A549 (cell line): ENCODE measurements around the gene SLC25A19. TPM values are rescaled to one million over a fixed set of nuclear protein-coding genes. Genes with fewer than 3 reads are reported as not detected.

Experiments used
- ATAC-seq, 2 experiments: fragments of 200-7000 bp in 1 of 2; fragments of >200 bp in 1 of 2; cut with Nextera tagmentation in 1 of 2; cut with Tn5 transposase in 1 of 2; 3 replicates each; pipeline versions ENCODE4 v1.8.0 to v1.9.1; 2018 to 2020; ENCODE audit warnings: mild to moderate bottlenecking in 1 of 2, moderate library complexity in 1 of 2
- CTCF ChIA-PET: fragments of 300-600 bp; sonication (Branson Sonifier 250); formaldehyde crosslinking; extraction: SDS; loops from one replicate; lab custom pipeline; 2021; ENCODE audit warnings: antibody characterized with exemption, inconsistent platforms; lab: Yijun Ruan, JAX
- POLR2A ChIA-PET: fragments of 350-600 bp; formaldehyde crosslinking; extraction: SDS; loops from one replicate; lab custom pipeline; 2021; ENCODE audit warnings: antibody characterized with exemption, inconsistent platforms; lab: Yijun Ruan, JAX
- DNase-seq, 2 experiments: peaks; one replicate each; pipeline versions ENCODE4 v3.0.0 to v3.0.0-alpha.2; 2011 to 2016; ENCODE audit warnings: low read depth in 1 of 2, low spot score in 1 of 2
- FAIRE-seq: peaks from 2 replicates; lab custom pipeline; 2011; peaks lifted over from hg19 to GRCh38; lab: Jason Lieb, UNC
- H3K27ac ChIP-seq, 2 experiments: fragments of >200 bp; sonication (Bioruptor Twin); formaldehyde crosslinking; 3 replicates each; pipeline ENCODE4 v1.5.1; 2016 to 2017
- H3K4me1 ChIP-seq: fragments of >200 bp; sonication (Bioruptor Twin); formaldehyde crosslinking; 3 replicates; pipeline ENCODE4 v1.6.1; 2016
- H3K4me2 ChIP-seq: fragments of >200 bp; sonication (Bioruptor Twin); formaldehyde crosslinking; 3 replicates; pipeline ENCODE4 v1.6.1; 2016
- H3K4me3 ChIP-seq: fragments of >200 bp; sonication (Bioruptor Twin); formaldehyde crosslinking; 3 replicates; pipeline ENCODE4 v1.5.1; 2016
- H3K9me3 ChIP-seq: fragments of >200 bp; sonication (Bioruptor Twin); formaldehyde crosslinking; 3 replicates; pipeline ENCODE4 v1.6.1; 2016
- CBX8 ChIP-seq: fragments of 200-600 bp; sonication (generic); IDR thresholded peaks from 2 replicates; pipeline ENCODE4 v1.6.1; 2016
- CEBPB ChIP-seq, 2 experiments: fragments of >200 bp in 1 of 2; sonication (Bioruptor Twin) in 1 of 2; formaldehyde crosslinking in 1 of 2; IDR thresholded peaks; 2 replicates each; pipeline ENCODE4 v1.6.1; 2012 to 2016
- ESRRA ChIP-seq: fragments of 150-350 bp; IDR thresholded peaks from 2 replicates; pipeline ENCODE4 v1.6.1; 2014; ENCODE audit warnings: mild to moderate bottlenecking, low read length, borderline replicate concordance
- GATA3 ChIP-seq: IDR thresholded peaks from 2 replicates; pipeline ENCODE4 v1.6.1; 2012; ENCODE audit warnings: borderline replicate concordance
- HDAC2 ChIP-seq: fragments of 200-600 bp; sonication (generic); IDR thresholded peaks from 2 replicates; pipeline ENCODE4 v1.6.1; 2016
- HOXA7 ChIP-seq: fragments of 250-450 bp; sonication (Bioruptor Pico); IDR thresholded peaks from 2 replicates; pipeline ENCODE4 v1.5.0; 2020; ENCODE audit warnings: mild to moderate bottlenecking, moderate library complexity
- HOXB13 ChIP-seq: fragments of 250-450 bp; sonication (Bioruptor Pico); IDR thresholded peaks from 2 replicates; pipeline ENCODE4 v1.5.0; 2020; ENCODE audit warnings: low read depth, mild to moderate bottlenecking, moderate library complexity
- HOXB5 ChIP-seq: fragments of 250-450 bp; sonication (Bioruptor Pico); IDR thresholded peaks from 2 replicates; pipeline ENCODE4 v1.5.0; 2020; ENCODE audit warnings: mild to moderate bottlenecking, moderate library complexity
- JUN ChIP-seq, 2 experiments: fragments of >200 bp; sonication (Bioruptor Twin); formaldehyde crosslinking; IDR thresholded peaks; 2 replicates in 1 of 2; 3 replicates in 1 of 2; pipeline ENCODE4 v1.6.1; 2016 to 2017
- KDM1A ChIP-seq: fragments of 200-600 bp; sonication (generic); IDR thresholded peaks from 2 replicates; pipeline ENCODE4 v1.6.1; 2016; ENCODE audit warnings: low read depth, mild to moderate bottlenecking
- KDM5A ChIP-seq: fragments of 200-600 bp; sonication (generic); IDR thresholded peaks from 2 replicates; pipeline ENCODE4 v1.6.1; 2016; ENCODE audit warnings: antibody characterized with exemption, mild to moderate bottlenecking
- MAZ ChIP-seq: fragments of 150-350 bp; IDR thresholded peaks from 2 replicates; pipeline ENCODE4 v1.6.1; 2014; ENCODE audit warnings: antibody characterized with exemption, low read depth, low read length, borderline replicate concordance
- NFE2L2 ChIP-seq: fragments of 150-350 bp; conservative IDR thresholded peaks from 2 replicates; pipeline ENCODE4 v1.6.1; 2014; ENCODE audit warnings: low read length
- NR3C1 ChIP-seq: fragments of >200 bp; sonication (Bioruptor Twin); formaldehyde crosslinking; IDR thresholded peaks from 3 replicates; pipeline ENCODE4 v1.6.1; 2017
- RARB ChIP-seq: fragments of 250-450 bp; sonication (Bioruptor Pico); IDR thresholded peaks from 2 replicates; pipeline ENCODE4 v1.8.0; 2021; ENCODE audit warnings: mild to moderate bottlenecking, moderate library complexity
- RFX5 ChIP-seq: fragments of 450-650 bp; IDR thresholded peaks from 2 replicates; pipeline ENCODE4 v1.7.1; 2014; ENCODE audit warnings: antibody characterized with exemption, mild to moderate bottlenecking, moderate library complexity
- RNF2 ChIP-seq: fragments of 200-600 bp; sonication (generic); IDR thresholded peaks from 2 replicates; pipeline ENCODE4 v1.6.1; 2016; ENCODE audit warnings: low read depth, mild to moderate bottlenecking, antibody characterized with exemption, moderate library complexity, borderline replicate concordance
- SMC3 ChIP-seq: fragments of >200 bp; sonication (Bioruptor Twin); formaldehyde crosslinking; IDR thresholded peaks from 3 replicates; pipeline ENCODE4 v1.6.1; 2018; ENCODE audit warnings: inconsistent platforms
- SREBF2 ChIP-seq: fragments of 450-650 bp; IDR thresholded peaks from 2 replicates; pipeline ENCODE4 v1.6.1; 2014; ENCODE audit warnings: mild to moderate bottlenecking, moderate library complexity
- TFCP2L1 ChIP-seq: fragments of 250-450 bp; sonication (Bioruptor Pico); IDR thresholded peaks from 2 replicates; pipeline ENCODE4 v1.5.0; 2021; ENCODE audit warnings: mild to moderate bottlenecking
- TP53 ChIP-seq: fragments of 250-450 bp; sonication (Bioruptor Pico); IDR thresholded peaks from 2 replicates; pipeline ENCODE4 v1.5.0; 2021; ENCODE audit warnings: mild to moderate bottlenecking, moderate library complexity
- ZFP36 ChIP-seq: fragments of 450-650 bp; IDR thresholded peaks from 2 replicates; pipeline ENCODE4 v1.6.1; 2014; ENCODE audit warnings: borderline replicate concordance; ENCODE audit not compliant: partially characterized antibody
- ZSCAN20 ChIP-seq: fragments of 250-450 bp; sonication (Bioruptor Pico); IDR thresholded peaks from 2 replicates; pipeline ENCODE4 v1.8.0; 2022; ENCODE audit warnings: mild to moderate bottlenecking, moderate library complexity
- WGBS: methylation state at CpG from one replicate; pipeline ENCODE4 v1.1.6; 2017; ENCODE audit errors: missing lambda C conversion rate; 5-methylcytosine and 5-hydroxymethylcytosine counted together
- polyA plus RNA-seq, 4 experiments: library from polyadenylated mRNA; depleted of rRNA in 3 of 4; stranded (reverse); fragments of >200 nt; fragmentation: RNase III in 1 of 4; extraction: RNeasy Plus Mini Kit Qiagen cat#74134 plus additional on column Dnase treatment in 1 of 4; gene quantifications; 2 replicates in 3 of 4; 3 replicates in 1 of 4; pipeline ENCODE4 v1.2.3, GENCODE V29; 2011 to 2017
- TF ChIP-seq, protein P1 (sequence below): IDR thresholded peaks from 2 replicates; pipeline ENCODE4 v1.6.1; 2012; ENCODE audit warnings: low read depth, borderline replicate concordance
- TF ChIP-seq, protein P2 (sequence below): fragments of >200 bp; sonication (Bioruptor Twin); formaldehyde crosslinking; IDR thresholded peaks from 3 replicates; pipeline ENCODE4 v1.6.1; 2016
- TF ChIP-seq, protein P3 (sequence below): fragments of 150-350 bp; IDR thresholded peaks from 2 replicates; pipeline ENCODE4 v1.6.1; 2014; ENCODE audit warnings: low read depth, mild to moderate bottlenecking, low read length
- TF ChIP-seq, protein P4 (sequence below): fragments of >200 bp; sonication (Bioruptor Twin); formaldehyde crosslinking; IDR thresholded peaks from 2 replicates; pipeline ENCODE4 v1.6.1; 2016
- TF ChIP-seq, protein P5 (sequence below): fragments of 200-600 bp; sonication (generic); IDR thresholded peaks from 2 replicates; pipeline ENCODE4 v1.6.1; 2016; ENCODE audit warnings: antibody characterized with exemption, mild to moderate bottlenecking, moderate library complexity
- TF ChIP-seq, protein P6 (sequence below): fragments of 450-650 bp; IDR thresholded peaks from 2 replicates; pipeline ENCODE4 v1.6.1; 2014; ENCODE audit warnings: antibody characterized with exemption
- TF ChIP-seq, protein P7 (sequence below): IDR thresholded peaks from 2 replicates; pipeline ENCODE4 v1.6.1; 2012

SLC25A19 gene
- polyA plus RNA-seq, 2 of the 4 experiments (the other 2 are of a cell fraction): 14.9 to 15.3 TPM

DNA sequence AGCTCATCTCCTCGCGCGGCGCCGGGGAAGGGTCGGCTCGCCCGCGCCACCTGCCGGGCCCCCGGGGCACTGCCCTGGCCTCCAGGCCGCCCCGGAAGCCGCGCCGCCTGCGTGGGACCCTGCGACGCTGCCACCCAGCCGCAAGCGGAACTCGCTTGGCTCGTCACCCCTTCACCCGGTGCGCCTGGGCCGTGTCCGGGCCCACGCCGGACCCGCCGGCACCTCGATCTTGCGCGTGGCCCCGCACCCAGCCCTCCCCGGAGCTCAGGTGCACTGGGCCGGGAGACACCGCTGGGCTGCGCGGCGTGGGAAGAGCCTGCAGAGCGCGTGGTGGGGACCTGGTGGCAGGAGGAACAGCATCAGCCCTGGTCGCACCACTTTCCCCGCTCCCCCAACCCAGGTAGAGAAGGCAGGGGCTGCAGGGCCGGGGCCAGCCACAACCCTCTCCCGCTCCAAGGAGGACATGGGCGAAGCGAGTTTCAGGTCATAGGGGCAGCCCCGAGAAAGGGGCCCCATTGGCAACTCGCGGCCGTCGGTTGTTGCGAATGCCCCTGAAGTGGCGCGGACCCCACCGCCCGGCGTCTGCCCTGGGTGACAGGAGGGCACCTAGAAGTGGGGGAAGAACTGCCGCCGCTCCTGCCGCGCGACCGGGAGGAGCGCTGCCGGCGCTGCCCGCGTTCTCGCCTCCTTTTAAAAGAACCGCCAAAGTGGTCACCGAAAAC is 17.8 kb downstream of the SLC25A19 start (continued):
- TF ChIP-seq, protein P1, sequence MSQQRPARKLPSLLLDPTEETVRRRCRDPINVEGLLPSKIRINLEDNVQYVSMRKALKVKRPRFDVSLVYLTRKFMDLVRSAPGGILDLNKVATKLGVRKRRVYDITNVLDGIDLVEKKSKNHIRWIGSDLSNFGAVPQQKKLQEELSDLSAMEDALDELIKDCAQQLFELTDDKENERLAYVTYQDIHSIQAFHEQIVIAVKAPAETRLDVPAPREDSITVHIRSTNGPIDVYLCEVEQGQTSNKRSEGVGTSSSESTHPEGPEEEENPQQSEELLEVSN: peak; percentile 59; the same call in 1 of the 2 replicates
- TF ChIP-seq KDM5A (peak; percentile 46; the same call in 1 of the 2 replicates), SMC3 (peak; percentile 62), TFCP2L1 (CRISPR knock-in tag) (0 out of 2 replicates have a peak, but pooled peaks have one; percentile 29), HOXA7 (CRISPR knock-in tag) (no peak)

DNA sequence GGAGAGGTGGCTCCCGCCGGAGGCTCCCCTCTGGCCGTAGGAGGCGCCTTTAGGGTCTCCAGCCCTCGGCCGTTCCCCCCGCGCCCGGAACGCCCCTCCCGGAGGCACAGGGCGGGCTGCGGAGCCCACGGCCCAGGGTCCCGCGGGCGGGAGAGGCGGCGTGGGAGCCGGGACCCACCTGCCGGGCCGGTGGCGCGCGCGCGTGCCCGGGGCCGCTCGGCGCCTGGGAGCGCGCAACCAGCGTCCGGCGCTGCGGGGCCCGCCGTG is 18.3 kb downstream of the SLC25A19 start, which contains the start of gene MIF4GD:
MIF4GD (minus strand) TSS at position 266 of the 267 bp plus-strand sequence. CDS start 1,036 bp downstream, outside the sequence.
- ChIA-PET CTCF (interaction anchor here (0.5 to 8.4 kb wide), 68 partner anchors 10 to 346 kb away, joined by 3 to 110 read pairs (median 4); partner anchors contain the start of genes GGA3, GRB2, MRPS7 and SLC25A19), POLR2A (interaction anchor here (0.8 to 3.5 kb wide), 14 partner anchors 9 to 398 kb away, joined by 3 to 86 read pairs (median 4); partner anchors contain the start of genes FDXR, GGA3, GRB2 and MRPS7)
- no peaks in the 10 kb centered on the region for H3K9me3 ChIP-seq
- H3K4me3 ChIP-seq: peak within 1 kb of the TSS; percentile 93
- H3K27ac ChIP-seq: peak within 1 kb of the TSS; percentile 95 to 96
- WGBS: 3% methylated on average over 28 of the region's 39 CpGs
- DNase-seq: no peak
- no peak for ATAC-seq
- peak within 1 kb of the TSS; percentile 95 for H3K4me2 ChIP-seq
- no peak for FAIRE-seq
- peaks cover 26% of the 10 kb centered on the region for H3K4me1 ChIP-seq
- TF ChIP-seq KDM5A: no peak
- no peak for TF ChIP-seq SREBF2
- no peak for TF ChIP-seq RFX5
- TF ChIP-seq, protein P2, sequence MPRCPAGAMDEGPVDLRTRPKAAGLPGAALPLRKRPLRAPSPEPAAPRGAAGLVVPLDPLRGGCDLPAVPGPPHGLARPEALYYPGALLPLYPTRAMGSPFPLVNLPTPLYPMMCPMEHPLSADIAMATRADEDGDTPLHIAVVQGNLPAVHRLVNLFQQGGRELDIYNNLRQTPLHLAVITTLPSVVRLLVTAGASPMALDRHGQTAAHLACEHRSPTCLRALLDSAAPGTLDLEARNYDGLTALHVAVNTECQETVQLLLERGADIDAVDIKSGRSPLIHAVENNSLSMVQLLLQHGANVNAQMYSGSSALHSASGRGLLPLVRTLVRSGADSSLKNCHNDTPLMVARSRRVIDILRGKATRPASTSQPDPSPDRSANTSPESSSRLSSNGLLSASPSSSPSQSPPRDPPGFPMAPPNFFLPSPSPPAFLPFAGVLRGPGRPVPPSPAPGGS: 0 out of 3 replicates have a peak, but pooled peaks have one; percentile 24
- no peak for TF ChIP-seq CEBPB (IDR thresholded peaks at IDR 0.05)
- TF ChIP-seq RNF2: no peak
- no peak for TF ChIP-seq ZFP36
- no peak for TF ChIP-seq HOXB5 (CRISPR knock-in tag)
- TF ChIP-seq RARB (CRISPR knock-in tag): no peak
- no peak for TF ChIP-seq HOXB13
- TF ChIP-seq, protein P3, sequence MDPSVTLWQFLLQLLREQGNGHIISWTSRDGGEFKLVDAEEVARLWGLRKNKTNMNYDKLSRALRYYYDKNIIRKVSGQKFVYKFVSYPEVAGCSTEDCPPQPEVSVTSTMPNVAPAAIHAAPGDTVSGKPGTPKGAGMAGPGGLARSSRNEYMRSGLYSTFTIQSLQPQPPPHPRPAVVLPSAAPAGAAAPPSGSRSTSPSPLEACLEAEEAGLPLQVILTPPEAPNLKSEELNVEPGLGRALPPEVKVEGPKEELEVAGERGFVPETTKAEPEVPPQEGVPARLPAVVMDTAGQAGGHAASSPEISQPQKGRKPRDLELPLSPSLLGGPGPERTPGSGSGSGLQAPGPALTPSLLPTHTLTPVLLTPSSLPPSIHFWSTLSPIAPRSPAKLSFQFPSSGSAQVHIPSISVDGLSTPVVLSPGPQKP: no peak
- TF ChIP-seq, protein P4, sequence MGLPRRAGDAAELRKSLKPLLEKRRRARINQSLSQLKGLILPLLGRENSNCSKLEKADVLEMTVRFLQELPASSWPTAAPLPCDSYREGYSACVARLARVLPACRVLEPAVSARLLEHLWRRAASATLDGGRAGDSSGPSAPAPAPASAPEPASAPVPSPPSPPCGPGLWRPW: no peak
- TF ChIP-seq, protein P1: no peak
- TF ChIP-seq KDM1A: no peak
- TF ChIP-seq GATA3: no peak
- TF ChIP-seq, protein P5, sequence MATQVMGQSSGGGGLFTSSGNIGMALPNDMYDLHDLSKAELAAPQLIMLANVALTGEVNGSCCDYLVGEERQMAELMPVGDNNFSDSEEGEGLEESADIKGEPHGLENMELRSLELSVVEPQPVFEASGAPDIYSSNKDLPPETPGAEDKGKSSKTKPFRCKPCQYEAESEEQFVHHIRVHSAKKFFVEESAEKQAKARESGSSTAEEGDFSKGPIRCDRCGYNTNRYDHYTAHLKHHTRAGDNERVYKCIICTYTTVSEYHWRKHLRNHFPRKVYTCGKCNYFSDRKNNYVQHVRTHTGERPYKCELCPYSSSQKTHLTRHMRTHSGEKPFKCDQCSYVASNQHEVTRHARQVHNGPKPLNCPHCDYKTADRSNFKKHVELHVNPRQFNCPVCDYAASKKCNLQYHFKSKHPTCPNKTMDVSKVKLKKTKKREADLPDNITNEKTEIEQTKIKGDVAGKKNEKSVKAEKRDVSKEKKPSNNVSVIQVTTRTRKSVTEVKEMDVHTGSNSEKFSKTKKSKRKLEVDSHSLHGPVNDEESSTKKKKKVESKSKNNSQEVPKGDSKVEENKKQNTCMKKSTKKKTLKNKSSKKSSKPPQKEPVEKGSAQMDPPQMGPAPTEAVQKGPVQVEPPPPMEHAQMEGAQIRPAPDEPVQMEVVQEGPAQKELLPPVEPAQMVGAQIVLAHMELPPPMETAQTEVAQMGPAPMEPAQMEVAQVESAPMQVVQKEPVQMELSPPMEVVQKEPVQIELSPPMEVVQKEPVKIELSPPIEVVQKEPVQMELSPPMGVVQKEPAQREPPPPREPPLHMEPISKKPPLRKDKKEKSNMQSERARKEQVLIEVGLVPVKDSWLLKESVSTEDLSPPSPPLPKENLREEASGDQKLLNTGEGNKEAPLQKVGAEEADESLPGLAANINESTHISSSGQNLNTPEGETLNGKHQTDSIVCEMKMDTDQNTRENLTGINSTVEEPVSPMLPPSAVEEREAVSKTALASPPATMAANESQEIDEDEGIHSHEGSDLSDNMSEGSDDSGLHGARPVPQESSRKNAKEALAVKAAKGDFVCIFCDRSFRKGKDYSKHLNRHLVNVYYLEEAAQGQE: no peak
- no peak for TF ChIP-seq HOXA7 (CRISPR knock-in tag)
- TF ChIP-seq MAZ: no peak
- TF ChIP-seq HDAC2: no peak
- peak; percentile 57; the same call in 1 of the 2 replicates for TF ChIP-seq TP53 (CRISPR knock-in tag)
- TF ChIP-seq, protein P6, sequence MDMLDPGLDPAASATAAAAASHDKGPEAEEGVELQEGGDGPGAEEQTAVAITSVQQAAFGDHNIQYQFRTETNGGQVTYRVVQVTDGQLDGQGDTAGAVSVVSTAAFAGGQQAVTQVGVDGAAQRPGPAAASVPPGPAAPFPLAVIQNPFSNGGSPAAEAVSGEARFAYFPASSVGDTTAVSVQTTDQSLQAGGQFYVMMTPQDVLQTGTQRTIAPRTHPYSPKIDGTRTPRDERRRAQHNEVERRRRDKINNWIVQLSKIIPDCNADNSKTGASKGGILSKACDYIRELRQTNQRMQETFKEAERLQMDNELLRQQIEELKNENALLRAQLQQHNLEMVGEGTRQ: no peak
- no peak for TF ChIP-seq CBX8
- TF ChIP-seq NR3C1: no peak
- no peak for TF ChIP-seq ESRRA
- TF ChIP-seq, protein P7, sequence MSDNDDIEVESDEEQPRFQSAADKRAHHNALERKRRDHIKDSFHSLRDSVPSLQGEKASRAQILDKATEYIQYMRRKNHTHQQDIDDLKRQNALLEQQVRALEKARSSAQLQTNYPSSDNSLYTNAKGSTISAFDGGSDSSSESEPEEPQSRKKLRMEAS: no peak
- no peak for TF ChIP-seq NFE2L2
- peak in 1 of 2 experiments; percentile 74; a peak in 2 of 5 replicates for TF ChIP-seq JUN (IDR thresholded peaks at IDR 0.05)
- no peak for TF ChIP-seq ZSCAN20
